IgD-negative memory B cell (primary cell): Measurements from ENCODE around the gene RTEL1. TPM values are rescaled to one million over a fixed set of nuclear protein-coding genes. Genes with fewer than 3 reads are reported as not detected.
"Not testable (repeated sequence)": the region's sequence is repeated elsewhere in the genome, so short reads cannot be mapped to it uniquely, and the experiment has no call there.

Experiments used
- H3K27ac Mint-ChIP-seq, 3 donors: one replicate each; pipeline ENCODE4 v1.8.0; 2020 to 2022; ENCODE audit warnings: mild to moderate bottlenecking in 3 of 3, mixed read lengths in 3 of 3, moderate library complexity in 1 of 3
- H3K27me3 Mint-ChIP-seq: one replicate; pipeline ENCODE4 v1.8.0; 2021; ENCODE audit warnings: mixed read lengths
- H3K36me3 Mint-ChIP-seq: one replicate; pipeline ENCODE4 v1.8.0; 2020; ENCODE audit warnings: mild to moderate bottlenecking, mixed read lengths
- H3K4me1 Mint-ChIP-seq, 3 donors: one replicate each; pipeline ENCODE4 v1.8.0; 2020 to 2022; ENCODE audit warnings: mixed read lengths in 3 of 3, mild to moderate bottlenecking in 1 of 3
- H3K4me3 Mint-ChIP-seq, 4 donors: one replicate each; pipeline ENCODE4 v1.8.0; 2020 to 2022; ENCODE audit warnings: mild to moderate bottlenecking in 4 of 4, mixed read lengths in 4 of 4, moderate library complexity in 3 of 4
- H3K9me3 Mint-ChIP-seq, 3 donors: one replicate each; pipeline ENCODE4 v1.8.0; 2020 to 2021; ENCODE audit warnings: mixed read lengths in 3 of 3, mild to moderate bottlenecking in 1 of 3
- polyA plus RNA-seq: library from polyadenylated mRNA; unstranded; fragments of 300-500 nt; fragmentation: Illumina TruSeq; gene quantifications from one replicate; pipeline ENCODE4 v1.2.3, GENCODE V29; 2021

RTEL1 gene
- polyA plus RNA-seq, 1 donor from 2014 or later, result 2.6 TPM

DNA sequence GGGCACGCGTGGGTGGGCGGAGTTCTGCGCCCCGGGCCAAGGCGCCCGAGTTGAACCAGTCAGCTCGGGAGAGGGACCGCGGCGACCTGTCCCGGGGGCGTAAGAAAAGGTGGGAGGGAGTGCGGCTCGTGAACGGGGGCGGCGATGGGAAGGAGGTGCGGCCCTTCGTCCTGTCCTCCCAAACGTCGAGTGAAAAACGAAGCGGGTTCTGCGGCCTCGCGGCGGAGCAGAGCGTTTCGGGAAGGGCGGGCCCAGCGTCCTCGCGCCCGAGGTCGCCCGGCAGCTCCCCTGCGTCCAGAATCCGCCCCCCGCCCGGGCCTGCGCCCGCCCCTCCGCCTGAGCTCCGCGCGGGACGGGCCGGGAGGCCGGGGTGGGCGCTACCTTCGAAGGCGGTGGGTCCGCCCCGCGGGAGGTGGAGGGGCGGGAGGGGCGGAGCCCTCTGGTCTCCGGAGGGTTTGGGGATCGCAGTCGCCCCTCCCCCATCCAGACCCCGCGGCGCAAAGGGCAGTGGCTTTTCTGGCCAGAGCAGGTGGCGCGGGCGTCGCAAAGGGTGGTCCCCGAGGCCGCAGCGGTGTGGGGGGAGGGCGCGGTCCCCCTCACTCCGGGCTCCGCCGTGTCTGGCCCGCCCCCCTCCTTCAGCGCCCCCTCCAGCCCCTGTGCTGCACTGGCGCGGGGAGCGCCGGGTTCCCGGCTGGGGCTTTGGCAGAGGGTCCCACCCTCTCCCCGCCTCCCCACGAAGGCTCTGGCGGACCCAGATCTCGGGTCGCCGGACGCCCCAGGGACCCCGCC lies 5.7 kb upstream of the RTEL1 start:
- Mint-ChIP-seq H3K27ac (no peak overlapping the region), H3K27me3 (peaks cover 3% of the 10 kb centered on the region), H3K36me3 (no peaks in the 10 kb centered on the region), H3K4me3 (peak overlapping the region in 3 of 4 donors; percentile 37 to 59 (median 51)), H3K9me3 (no peaks in the 10 kb centered on the region), H3K4me1 (peaks cover 0 to 6% (median 5%) of the 10 kb centered on the region in 3 donors)

DNA sequence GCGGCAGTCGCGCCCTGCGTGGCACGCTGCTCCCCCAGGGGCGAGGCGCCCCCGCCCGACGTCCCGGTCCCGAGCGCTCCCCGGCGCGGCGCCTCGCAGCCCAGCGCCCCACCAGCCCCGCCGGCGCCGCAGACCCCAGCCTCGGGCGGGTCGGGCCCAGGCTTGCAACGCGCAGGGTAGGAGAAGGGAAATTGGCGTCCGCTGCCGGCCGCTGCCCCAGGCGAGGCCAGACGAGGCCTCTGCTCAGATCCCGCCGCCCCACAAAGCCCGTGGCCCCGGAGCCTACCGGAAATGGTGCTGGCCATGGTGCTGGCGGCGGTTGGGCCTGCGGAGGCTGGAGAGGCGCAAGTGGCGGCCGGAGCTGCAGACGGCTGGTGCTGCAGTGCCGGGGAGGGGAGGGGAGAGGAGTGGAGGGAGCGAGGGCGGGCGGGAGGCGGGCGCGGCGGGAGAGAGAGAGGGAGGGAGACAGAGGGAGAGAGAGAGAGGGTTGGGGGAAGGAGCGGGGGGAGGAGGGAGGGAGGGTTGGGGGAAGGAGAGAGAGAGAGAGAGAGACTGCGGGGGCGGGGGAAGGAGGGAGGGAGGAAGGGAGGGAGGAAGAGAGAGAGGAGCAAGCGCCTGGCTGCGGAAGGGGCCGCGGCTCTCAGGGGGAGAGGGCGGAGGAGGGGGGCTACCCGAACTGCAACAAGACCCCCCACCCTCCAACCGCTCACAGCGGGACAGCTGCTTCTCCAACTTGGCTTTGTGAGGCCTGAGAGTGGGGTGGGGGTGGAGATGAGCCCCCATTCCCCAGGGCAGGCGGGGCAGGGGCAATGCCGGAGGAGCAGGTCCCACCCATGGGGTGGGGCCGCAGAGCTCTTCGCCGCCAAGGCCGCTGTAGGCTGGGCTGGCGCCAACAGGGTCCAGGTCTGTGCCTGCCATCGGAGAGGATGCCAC lies 4.8 kb upstream of the RTEL1 start, which contains the start of gene STMN3:
STMN3 (minus strand) TSS at position 384 of the 933 bp plus-strand sequence; CDS start at position 305, 79 bp downstream.
- H3K27me3 Mint-ChIP-seq, result peaks cover 3% of the 10 kb centered on the region
- H3K36me3 Mint-ChIP-seq, result no peaks in the 10 kb centered on the region
- peak within 1 kb of the TSS in 1 of 3 donors; percentile 73 for H3K27ac Mint-ChIP-seq
- no peaks in the 10 kb centered on the region for H3K9me3 Mint-ChIP-seq
- peaks cover 4 to 9% (median 8%) of the 10 kb centered on the region in 3 donors for H3K4me1 Mint-ChIP-seq
- H3K4me3 Mint-ChIP-seq, result peak within 1 kb of the TSS; percentile 51 to 59 (median 54)

- Mint-ChIP-seq H3K27ac (peak overlapping the region in 1 of 3 donors; percentile 73), H3K4me1 (peaks cover 9 to 13% (median 11%) of the 10 kb centered on the region in 3 donors), H3K27me3 (peaks cover 3% of the 10 kb centered on the region), H3K4me3 (peak overlapping the region in 2 of 4 donors; percentile 37 to 57), H3K9me3 (no peaks in the 10 kb centered on the region), H3K36me3 (peaks cover 1% of the 10 kb centered on the region)
These were observed 4.0 kb upstream of the RTEL1 start for GRCh38 chr20:63653974-63654668.

- Mint-ChIP-seq H3K9me3 (no peaks in the 10 kb centered on the region), H3K27me3 (peaks cover 3% of the 10 kb centered on the region), H3K4me3 (peak overlapping the region in 3 of 4 donors; percentile 25 to 57 (median 37)), H3K4me1 (peaks cover 9 to 20% (median 11%) of the 10 kb centered on the region in 3 donors), H3K36me3 (peaks cover 1% of the 10 kb centered on the region), H3K27ac (no peak overlapping the region)
These were observed 2.9 kb upstream of the RTEL1 start for GRCh38 chr20:63655249-63655648.

DNA sequence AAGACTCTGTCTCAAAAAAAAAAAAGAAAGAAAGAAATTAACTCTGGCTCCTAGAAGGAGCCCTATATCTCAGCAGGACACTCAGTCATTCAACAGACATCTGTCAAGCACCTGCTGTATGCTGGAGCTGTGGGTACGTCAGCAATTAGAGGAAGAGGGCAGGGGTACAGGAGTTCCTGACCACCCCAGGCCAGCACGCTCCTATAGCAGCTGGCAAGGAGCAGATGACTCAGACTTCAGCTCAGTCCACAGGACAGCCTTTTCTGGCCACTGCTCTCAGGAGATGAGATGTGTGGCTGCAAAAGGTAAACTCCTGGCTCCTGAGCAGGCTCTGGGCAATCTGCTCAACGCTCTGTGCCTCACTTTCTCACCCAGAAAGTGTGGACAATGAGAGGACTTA lies 1.7 kb upstream of the RTEL1 start:
- Mint-ChIP-seq H3K9me3 (no peaks in the 10 kb centered on the region), H3K27me3 (peaks cover 3% of the 10 kb centered on the region), H3K4me3 (peak overlapping the region in 2 of 4 donors; percentile 55 to 81), H3K36me3 (peaks cover 1% of the 10 kb centered on the region), H3K27ac (peak overlapping the region in 1 of 3 donors; percentile 62), H3K4me1 (peaks cover 9 to 20% (median 11%) of the 10 kb centered on the region in 3 donors)

DNA sequence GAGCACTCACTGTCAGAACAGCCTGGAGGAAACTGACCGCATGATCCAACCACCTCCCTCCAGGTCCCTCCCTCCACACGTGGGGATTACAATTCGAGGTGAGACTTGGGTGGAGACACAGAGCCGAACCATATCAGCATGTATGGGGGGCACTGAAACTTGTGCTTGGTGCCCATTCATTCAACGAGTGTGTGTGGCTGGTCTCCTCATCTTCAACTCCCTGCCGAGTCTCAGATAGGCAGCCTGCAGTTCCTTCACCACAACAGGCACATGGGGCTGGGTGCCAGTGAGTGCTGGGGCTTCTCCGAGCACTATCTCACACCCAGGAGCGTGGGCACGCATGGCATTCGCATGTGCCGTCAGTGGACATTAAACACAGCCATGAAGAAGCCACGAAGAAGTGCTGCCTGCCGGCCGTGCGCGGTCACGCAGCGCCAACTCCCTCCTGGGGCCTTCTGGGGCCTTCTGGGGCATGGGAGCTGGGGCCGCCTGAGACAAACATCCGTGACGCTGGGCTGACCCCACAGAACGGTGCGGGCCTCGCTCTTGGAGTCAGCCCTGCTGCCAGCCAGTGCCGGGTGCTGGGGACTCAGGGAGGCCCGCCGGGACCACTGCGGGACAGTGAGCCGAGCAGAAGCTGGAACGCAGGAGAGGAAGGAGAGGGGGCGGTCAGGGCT lies 714 bp upstream of the RTEL1 start:
- Mint-ChIP-seq H3K27ac (peak overlapping the region; percentile 93 to 97 (median 94)), H3K27me3 (peaks cover 3% of the 10 kb centered on the region), H3K4me1 (peaks cover 8 to 20% (median 9%) of the 10 kb centered on the region in 3 donors), H3K4me3 (peak overlapping the region; percentile 63 to 98 (median 96)), H3K36me3 (peaks cover 3% of the 10 kb centered on the region), H3K9me3 (no peaks in the 10 kb centered on the region)

GRCh38 chr20:63658749-63659187 lies 656 bp downstream of the RTEL1 start:
- H3K9me3 Mint-ChIP-seq, result no peaks in the 10 kb centered on the region
- peaks cover 3% of the 10 kb centered on the region for H3K27me3 Mint-ChIP-seq
- peaks cover 3% of the 10 kb centered on the region for H3K36me3 Mint-ChIP-seq
- H3K27ac Mint-ChIP-seq, result peak overlapping the region in 2 of 3 donors; percentile 93 to 97
- H3K4me3 Mint-ChIP-seq, result peak overlapping the region; percentile 95 to 98 (median 97)
- H3K4me1 Mint-ChIP-seq, result peaks cover 8 to 19% (median 9%) of the 10 kb centered on the region in 3 donors

GRCh38 chr20:63659370-63659769 lies 1.3 kb downstream of the RTEL1 start:
- peak overlapping the region in 1 of 3 donors; percentile 31 for H3K27ac Mint-ChIP-seq
- peak overlapping the region; percentile 95 to 98 (median 97) for H3K4me3 Mint-ChIP-seq
- H3K36me3 Mint-ChIP-seq, result peaks cover 3% of the 10 kb centered on the region
- H3K9me3 Mint-ChIP-seq, result no peaks in the 10 kb centered on the region
- peaks cover 5 to 15% (median 9%) of the 10 kb centered on the region in 3 donors for H3K4me1 Mint-ChIP-seq
- no peaks in the 10 kb centered on the region for H3K27me3 Mint-ChIP-seq

DNA sequence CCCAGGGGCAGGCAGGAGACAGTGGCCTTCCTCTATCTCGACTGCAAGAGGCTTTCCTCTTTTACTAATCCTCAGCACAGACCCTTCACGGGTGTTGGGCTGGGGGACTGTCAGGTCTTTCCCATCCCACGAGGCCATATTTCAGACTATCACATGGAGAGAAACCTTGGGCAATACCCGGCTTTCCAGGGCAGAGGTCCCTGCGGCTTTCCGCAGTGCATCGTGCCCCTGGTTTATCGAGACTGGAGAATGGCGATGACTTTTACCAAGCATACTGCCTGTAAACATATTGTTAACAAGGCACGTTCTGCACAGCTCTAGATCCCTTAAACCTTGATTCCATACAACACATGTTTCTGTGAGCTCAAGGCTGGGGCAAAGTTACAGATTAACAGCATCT lies 2.1 kb downstream of the RTEL1 start:
- Mint-ChIP-seq H3K4me1 (peaks cover 5 to 15% (median 9%) of the 10 kb centered on the region in 3 donors), H3K4me3 (peak overlapping the region in 3 of 4 donors; percentile 52 to 97 (median 74))
- H3K36me3 Mint-ChIP-seq, H3K9me3 Mint-ChIP-seq, H3K27ac Mint-ChIP-seq, H3K27me3 Mint-ChIP-seq: not testable (repeated sequence)

DNA sequence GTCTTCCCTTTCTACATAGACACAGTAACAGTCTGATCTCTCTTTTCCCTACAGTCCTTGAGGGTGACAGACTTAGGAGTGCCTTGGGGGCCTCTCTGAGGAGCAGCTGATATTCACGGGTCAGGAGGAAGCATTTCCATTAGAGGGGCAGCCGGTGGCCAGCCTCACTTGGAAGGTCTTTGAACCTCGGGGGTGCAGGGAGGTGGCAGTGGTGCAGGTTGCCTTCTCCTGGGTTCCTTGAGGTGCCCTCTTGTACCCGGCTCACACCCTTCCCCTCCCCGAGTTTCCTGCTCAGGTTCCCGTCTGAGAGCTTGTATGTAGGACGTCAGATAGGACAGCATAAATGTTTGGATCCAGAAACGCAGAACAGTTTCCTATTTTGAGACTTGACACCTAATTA lies 2.5 kb downstream of the RTEL1 start:
- peaks cover 5 to 15% (median 9%) of the 10 kb centered on the region in 3 donors for H3K4me1 Mint-ChIP-seq
- no peak overlapping the region for H3K27ac Mint-ChIP-seq
- peak overlapping the region in 3 of 4 donors; percentile 33 to 54 (median 37) for H3K4me3 Mint-ChIP-seq
- peaks cover 3% of the 10 kb centered on the region for H3K36me3 Mint-ChIP-seq
- no peaks in the 10 kb centered on the region for H3K9me3 Mint-ChIP-seq
- no peaks in the 10 kb centered on the region for H3K27me3 Mint-ChIP-seq

DNA sequence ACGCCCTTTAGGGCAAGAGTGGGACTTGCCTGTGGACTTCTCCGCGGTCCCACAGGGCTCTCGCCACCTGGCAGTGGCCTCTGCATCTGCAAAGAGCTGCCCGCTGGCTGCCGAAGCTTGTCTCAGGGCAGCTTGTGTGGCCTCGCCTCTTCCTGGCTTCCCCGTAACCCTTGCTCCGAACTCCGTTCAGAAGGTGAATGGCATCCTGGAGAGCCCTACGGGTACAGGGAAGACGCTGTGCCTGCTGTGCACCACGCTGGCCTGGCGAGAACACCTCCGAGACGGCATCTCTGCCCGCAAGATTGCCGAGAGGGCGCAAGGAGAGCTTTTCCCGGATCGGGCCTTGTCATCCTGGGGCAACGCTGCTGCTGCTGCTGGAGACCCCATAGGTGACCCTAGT lies 3.0 kb downstream of the RTEL1 start:
- Mint-ChIP-seq H3K4me3 (peak overlapping the region in 1 of 4 donors; percentile 54), H3K9me3 (no peaks in the 10 kb centered on the region), H3K36me3 (peaks cover 3% of the 10 kb centered on the region), H3K27me3 (no peaks in the 10 kb centered on the region), H3K27ac (no peak overlapping the region), H3K4me1 (peaks cover 5 to 15% (median 9%) of the 10 kb centered on the region in 3 donors)

DNA sequence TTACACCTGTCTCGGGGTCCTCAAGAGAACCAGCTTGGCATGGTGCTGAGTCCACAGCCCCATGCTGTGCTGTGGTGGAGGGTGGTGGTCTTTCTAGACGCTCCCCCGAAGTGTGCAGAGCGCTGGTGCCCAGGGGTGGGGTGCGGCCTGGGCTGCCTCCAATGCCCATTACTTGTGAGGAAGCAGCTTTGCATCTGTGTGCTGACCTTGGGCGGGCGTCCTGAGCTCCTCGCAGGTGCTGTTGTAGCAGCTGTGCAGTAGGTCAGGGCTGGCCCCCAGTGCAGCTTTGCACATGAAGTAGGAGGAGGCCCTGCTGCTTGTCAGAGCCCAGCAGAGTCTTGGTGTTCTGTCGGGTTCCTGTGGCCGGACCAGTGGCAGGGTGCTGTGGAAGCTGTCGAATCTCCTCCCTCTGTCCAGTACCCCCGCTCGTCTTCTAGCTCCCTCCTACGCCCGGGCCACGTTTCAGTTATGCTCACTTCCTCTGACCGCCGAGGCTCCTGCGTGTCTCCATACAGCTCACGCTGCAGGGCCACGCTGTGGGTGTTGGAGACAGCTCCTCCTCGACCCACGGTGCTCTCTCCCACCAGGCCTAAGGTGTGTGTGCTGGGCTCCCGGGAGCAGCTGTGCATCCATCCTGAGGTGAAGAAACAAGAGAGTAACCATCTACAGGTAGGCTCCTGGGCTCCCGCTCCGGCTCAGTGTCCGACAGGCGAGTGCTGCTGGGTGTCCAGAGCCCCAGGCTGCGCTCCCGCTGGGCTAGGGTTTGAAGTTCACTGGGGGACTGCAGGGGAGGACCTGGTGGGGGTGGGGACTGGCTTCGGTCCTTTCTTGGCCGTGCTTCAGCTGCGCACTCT lies 4.1 kb downstream of the RTEL1 start:
- peaks cover 5 to 15% (median 9%) of the 10 kb centered on the region in 3 donors for H3K4me1 Mint-ChIP-seq
- H3K27me3 Mint-ChIP-seq, result no peaks in the 10 kb centered on the region
- H3K27ac Mint-ChIP-seq, result peak overlapping the region in 1 of 3 donors; percentile 77
- peaks cover 3% of the 10 kb centered on the region for H3K36me3 Mint-ChIP-seq
- no peaks in the 10 kb centered on the region for H3K9me3 Mint-ChIP-seq
- peak overlapping the region in 1 of 4 donors; percentile 72 for H3K4me3 Mint-ChIP-seq

GRCh38 chr20:63662813-63663189 lies 4.7 kb downstream of the RTEL1 start:
- Mint-ChIP-seq H3K27ac (peak overlapping the region in 1 of 3 donors; percentile 77), H3K4me3 (no peak overlapping the region), H3K36me3 (peaks cover 3% of the 10 kb centered on the region), H3K27me3 (no peaks in the 10 kb centered on the region), H3K4me1 (peaks cover 5 to 14% (median 9%) of the 10 kb centered on the region in 3 donors), H3K9me3 (no peaks in the 10 kb centered on the region)
